CD4-positive, alpha-beta T cell treated with Interleukin-15 for 4 hours (primary cell): ENCODE data around the gene TMEM255A.

ENCODE experiments used
- DNase-seq: peaks from one replicate; pipeline ENCODE4 v3.0.0-alpha.2; 2020; ENCODE audit warnings: low spot score

TMEM255A gene

GRCh38 chrX:120264341-120264740, 46.9 kb downstream of the TMEM255A start:
- DNase-seq, result no peak

- DNase-seq, result no peak
These were observed 48.2 kb downstream of the TMEM255A start for GRCh38 chrX:120262859-120263708.

GRCh38 chrX:120260369-120260768, 50.9 kb downstream of the TMEM255A start:
- DNase-seq, result no peak

- DNase-seq, result no peak
These were observed 57.5 kb downstream of the TMEM255A start for GRCh38 chrX:120253784-120254183.

DNA sequence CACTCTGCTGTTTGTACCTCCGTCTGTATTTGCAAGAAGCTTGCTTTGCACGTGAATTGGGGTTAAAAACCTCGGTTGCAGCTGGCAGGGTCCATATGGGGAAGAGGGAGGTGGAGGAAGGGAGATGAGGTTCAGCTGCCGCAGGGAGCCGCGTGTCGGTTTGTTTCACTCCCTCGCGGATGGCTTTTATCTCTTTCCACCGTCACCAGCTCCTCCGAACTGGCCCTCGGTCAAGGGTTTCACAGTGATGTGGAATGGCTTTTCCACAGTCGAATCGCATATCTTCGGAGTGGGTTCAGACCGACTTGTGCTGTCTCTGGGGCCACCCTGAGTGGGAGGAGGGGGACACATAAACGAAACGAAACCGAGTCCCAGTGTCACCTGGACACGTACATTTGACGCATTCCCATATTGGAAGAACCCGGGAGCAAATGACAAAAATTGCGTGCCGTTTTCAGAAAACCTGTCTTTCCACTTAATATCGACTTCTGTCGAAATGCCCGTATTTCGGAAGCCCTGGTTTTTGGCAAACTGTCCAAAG, 59.7 kb downstream of the TMEM255A start:
- DNase-seq, result peak; percentile 7

DNA sequence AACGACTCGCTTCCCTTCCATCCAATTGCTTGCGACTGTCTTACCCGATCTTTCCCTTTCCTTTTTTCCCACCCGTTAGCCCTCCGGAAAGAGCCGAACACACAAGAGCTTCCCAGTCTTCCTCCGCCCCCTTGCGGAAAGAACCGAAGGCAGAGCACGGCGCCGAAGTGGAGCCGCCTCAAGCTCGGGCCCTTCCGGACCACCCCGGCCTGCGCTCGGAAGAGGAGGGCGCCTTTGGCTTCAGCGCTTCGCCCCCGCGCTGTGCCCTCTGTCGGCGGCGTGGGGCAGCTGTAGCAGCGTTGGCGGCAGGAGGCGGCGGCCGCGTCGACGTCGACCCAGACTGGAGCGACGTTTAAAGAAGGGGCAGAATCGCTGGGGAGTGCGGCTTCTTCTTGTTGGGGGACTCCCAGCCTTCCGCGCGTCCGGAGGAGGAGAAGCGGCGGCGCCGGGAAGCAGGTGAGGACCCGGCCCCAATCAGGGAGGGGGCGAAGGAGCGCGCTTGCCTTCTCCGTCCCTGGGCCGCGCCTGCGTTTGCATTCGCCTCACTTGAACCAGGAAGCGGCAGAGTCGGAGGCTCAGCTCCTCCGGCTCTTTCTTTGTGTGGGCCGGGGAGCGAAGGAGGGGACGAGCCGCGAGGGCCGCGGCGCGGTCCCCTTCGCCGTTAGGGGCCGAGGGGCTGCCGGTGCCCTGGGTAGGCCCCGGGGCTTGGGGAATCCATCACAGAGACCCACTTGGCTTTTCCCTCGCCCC, 60.6 kb downstream of the TMEM255A start, which contains the start of gene ZBTB33:
TSS of gene ZBTB33 (plus strand) at position 291 of the 750 bp plus-strand sequence. CDS start 2,604 bp downstream, outside the sequence.
- peak; percentile 83 for DNase-seq

- peak; percentile 67 for DNase-seq
These were observed 66.3 kb downstream of the TMEM255A start for GRCh38 chrX:120244735-120245498.

DNA sequence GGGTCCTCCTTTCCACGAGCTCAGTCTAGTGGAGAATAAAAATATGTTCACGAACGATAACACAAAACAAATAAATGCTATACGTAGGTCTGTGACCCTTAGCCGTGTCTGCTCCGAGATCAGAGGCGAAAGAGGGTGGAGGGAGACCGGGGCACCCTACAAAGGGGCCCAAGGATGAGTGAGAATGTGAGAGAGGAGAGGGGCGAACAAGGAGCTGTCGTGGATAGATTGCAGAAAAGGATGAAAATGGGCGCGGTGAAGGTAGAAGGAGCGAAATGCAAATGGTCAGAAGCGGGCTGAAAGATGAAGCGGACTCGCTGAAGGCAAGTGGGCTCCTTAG, 66.9 kb downstream of the TMEM255A start:
- DNase-seq, result no peak

GRCh38 chrX:120242813-120243212, 68.4 kb downstream of the TMEM255A start:
- no peak for DNase-seq

DNA sequence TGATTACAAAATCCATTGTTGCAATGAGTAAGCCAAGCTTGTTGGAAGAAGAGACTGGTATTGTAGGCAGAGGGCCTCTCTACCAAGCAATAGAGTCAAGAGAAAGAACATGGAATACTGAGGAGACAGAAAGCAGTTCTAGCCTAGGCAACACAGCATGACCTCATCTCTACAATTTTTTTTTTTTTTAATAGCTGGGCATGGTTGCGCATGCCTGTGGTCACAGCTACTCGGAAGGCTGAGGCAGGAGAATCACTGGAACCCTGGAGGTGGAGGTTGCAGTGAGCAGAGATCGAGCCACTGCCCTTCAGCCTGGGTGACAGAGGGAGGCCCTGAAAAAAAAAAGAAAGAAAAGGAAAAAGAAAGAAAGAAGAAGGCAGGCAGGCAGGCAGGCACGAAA, 72.3 kb downstream of the TMEM255A start:
- no peak for DNase-seq

DNA sequence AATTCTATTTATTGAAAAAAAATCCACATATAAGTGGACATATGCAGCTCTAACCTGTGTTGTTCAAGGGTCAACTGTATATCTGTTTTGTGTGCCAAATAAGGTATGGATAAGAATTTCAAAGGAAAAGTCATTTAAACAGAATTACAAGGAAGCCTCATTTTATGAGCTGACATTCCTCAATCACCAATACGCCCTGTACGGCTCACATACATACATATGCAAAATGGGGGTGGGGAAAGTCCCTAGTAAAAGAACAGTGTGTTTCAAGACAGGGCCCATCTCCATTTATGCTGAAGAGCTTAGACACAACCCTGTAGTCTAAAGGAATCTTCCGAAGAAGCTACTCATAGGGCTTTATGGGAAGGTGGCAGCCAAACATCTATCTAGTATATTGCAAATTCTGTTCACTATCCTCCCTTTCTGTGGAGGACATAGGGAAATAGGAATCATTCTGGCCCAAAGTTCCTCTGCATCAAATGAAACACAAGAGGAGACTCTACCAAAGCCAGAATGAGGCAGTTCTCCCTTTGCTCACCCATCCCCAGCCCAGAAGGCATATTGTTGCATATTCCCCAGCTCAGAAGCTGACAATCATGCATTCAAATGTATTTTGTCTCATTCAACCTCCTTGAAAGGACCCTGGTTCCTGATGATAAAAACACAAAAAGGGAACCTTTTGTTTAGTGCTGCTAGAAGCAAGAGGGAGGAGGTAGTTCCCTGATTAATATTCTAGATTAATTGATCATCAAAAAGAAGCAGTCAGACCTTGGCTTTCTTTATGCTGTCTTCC, 74.4 kb downstream of the TMEM255A start:
- DNase-seq, result no peak

DNA sequence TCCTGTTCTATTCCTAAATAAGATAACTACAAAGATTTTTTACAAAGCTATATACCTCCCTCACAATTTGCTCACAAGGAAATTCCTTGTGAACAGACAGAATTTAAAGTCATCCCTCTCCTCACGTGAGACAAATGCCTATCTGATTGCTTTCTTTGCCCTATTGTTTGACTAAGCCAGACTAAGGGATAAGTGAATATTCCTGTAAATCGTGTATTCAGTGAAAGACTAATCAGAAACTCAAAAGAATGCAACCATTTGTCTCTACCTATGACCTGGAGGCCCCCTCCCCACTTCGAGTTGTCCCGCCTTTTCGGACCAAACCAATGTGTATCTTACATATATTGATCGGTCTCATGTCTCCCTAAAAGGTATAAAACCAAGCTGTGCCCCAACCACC, 76.0 kb downstream of the TMEM255A start:
- DNase-seq, result no peak

DNA sequence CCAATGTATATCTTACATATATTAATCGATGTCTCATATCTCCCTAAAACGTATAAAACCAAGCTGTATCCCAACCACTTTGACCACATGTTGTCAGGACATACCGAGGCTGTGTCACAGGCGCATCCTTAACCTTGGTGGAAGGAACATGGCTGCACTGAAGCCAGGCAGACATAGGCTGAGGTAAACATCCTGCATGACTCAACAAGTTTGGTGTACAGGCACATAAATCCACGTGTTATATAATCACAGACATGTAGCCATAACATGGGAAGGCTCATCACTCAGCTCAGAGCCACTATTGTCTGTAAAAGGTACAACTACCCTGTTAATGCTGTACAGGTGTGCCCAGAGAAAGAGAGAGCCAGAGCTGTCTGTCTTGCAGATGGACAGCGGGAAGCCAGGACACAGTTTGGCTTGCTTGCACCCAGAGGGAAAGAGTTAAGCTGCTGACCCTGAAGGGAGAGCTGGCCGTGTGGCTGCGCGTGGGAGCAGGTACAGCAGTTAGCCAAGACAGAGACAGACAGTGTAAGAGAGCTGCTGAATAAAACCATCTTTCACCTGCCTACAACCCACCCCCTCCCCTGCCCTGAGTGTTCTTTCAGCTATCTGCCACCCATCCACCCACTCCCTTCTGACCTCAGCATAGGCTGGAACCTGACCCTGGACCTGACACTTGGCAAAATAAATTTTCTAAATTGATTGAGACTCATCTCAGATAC, 82.9 kb downstream of the TMEM255A start:
- no peak for DNase-seq

DNA sequence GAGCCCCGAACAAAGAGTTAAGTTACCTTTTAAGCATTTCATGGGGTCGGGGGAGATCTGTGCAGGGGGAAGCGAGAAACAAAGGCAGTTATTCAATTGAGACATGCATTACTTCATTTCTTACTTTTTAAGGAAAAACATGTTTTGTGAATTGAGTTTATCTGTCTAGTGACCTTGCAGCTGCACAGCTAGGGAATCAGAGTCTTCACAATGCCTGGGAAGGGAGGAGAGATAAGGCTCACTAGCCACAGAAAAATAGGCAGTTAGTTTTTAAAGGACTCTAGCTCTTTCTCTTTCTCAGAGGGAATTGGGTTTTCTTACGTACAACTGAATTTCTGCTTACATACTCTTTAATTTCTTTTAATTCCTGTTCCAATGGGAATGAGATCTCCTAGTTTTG, 86.9 kb downstream of the TMEM255A start:
- DNase-seq, result no peak

GRCh38 chrX:120223374-120223773, 87.9 kb downstream of the TMEM255A start:
- no peak for DNase-seq

DNA sequence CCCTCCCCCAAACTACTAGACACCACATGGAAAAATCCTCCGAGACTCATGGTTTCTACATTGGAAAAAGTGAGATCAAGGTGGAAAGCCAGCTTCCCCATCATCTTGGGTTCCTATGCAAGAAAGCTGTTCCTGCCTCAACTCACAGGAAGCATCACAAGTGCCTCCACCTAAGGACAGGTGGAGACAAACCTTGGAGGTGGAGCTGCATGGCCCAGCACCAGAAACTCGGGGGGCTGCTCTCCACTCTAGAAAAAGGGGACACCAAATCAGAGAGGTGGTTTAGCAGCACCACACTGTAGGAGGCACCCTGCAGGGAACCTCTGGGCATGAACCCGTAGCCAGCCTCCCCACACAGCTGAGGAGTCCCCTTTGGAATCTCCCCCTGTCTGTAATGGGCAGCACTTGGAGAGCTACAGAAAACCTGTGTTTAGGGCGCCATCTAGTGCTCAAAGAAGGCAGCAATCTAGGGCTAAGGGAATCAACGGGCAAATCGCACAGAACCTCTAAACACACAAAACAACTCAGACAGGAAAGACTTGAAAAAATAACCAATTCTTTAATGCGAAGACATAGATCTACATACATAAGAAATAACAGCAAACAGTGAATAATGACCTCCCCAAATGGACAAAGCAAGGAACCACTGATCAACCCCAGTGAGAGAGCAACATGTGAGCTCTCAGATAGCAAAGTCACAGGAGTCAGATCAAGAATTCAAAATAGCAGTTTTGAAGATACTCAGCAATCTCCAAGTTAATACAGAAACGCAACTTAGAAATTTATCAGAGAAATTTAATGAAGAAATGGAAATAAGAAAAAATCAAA, 97.6 kb downstream of the TMEM255A start:
- peak; percentile 50 for DNase-seq
